Daoy (cell line): ENCODE measurements around the gene HS3ST3B1. TPM values are rescaled to one million over a fixed set of nuclear protein-coding genes. Genes with fewer than 3 reads are reported as not detected.

Experiments used
- DNase-seq: peaks from one replicate; pipeline ENCODE4 v3.0.0-alpha.2; 2015; ENCODE audit warnings: low read depth
- total RNA-seq: library from RNA; depleted of rRNA; stranded (reverse); fragments of >200 nt; shearing (Covaris generic); gene quantifications from 2 replicates; pipeline ENCODE4 v1.2.3, GENCODE V29; 2014

Gene HS3ST3B1
- total RNA-seq, 1 experiment from 2014 or later, result 4.7 TPM

- DNase-seq, result no peak
These were observed 20.6 kb downstream of the HS3ST3B1 start for GRCh38 chr17:14321476-14321949.

- no peak for DNase-seq
These were observed 21.3 kb downstream of the HS3ST3B1 start for GRCh38 chr17:14321980-14322776.

GRCh38 chr17:14323522-14323981, 22.7 kb downstream of the HS3ST3B1 start:
- no peak for DNase-seq

GRCh38 chr17:14325618-14326167, 24.8 kb downstream of the HS3ST3B1 start:
- no peak for DNase-seq

- DNase-seq, result no peak
These were observed 29.1 kb downstream of the HS3ST3B1 start for GRCh38 chr17:14329900-14330491.

- DNase-seq, result no peak
These were observed 29.6 kb downstream of the HS3ST3B1 start for GRCh38 chr17:14330492-14330962.

- DNase-seq, result no peak
These were observed 30.5 kb downstream of the HS3ST3B1 start for GRCh38 chr17:14331225-14331981.

GRCh38 chr17:14331982-14332298, 31.1 kb downstream of the HS3ST3B1 start:
- no peak for DNase-seq

- DNase-seq, result no peak
These were observed 31.4 kb downstream of the HS3ST3B1 start for GRCh38 chr17:14332331-14332730.

GRCh38 chr17:14333506-14333905, 32.6 kb downstream of the HS3ST3B1 start:
- DNase-seq, result no peak

GRCh38 chr17:14334276-14334840, 33.5 kb downstream of the HS3ST3B1 start:
- DNase-seq, result no peak

GRCh38 chr17:14334919-14335318, 34.0 kb downstream of the HS3ST3B1 start:
- no peak for DNase-seq

- DNase-seq, result no peak
These were observed 35.5 kb downstream of the HS3ST3B1 start for GRCh38 chr17:14336418-14336817.

- DNase-seq, result no peak
These were observed 36.8 kb downstream of the HS3ST3B1 start for GRCh38 chr17:14337596-14338079.

GRCh38 chr17:14340857-14341754, 40.2 kb downstream of the HS3ST3B1 start:
- DNase-seq, result peak; percentile 43

- no peak for DNase-seq
These were observed 41.0 kb downstream of the HS3ST3B1 start for GRCh38 chr17:14341866-14342265.

- no peak for DNase-seq
These were observed 45.9 kb downstream of the HS3ST3B1 start for GRCh38 chr17:14346801-14347200.

- peak; percentile 64 for DNase-seq
These were observed 50.6 kb downstream of the HS3ST3B1 start for GRCh38 chr17:14351493-14351892.

- DNase-seq, result no peak
These were observed 51.3 kb downstream of the HS3ST3B1 start for GRCh38 chr17:14352136-14352535.

GRCh38 chr17:14353861-14354474, 53.1 kb downstream of the HS3ST3B1 start:
- DNase-seq, result no peak
